ENCODE measurements around the gene MYBL2.
"Not testable (repeated sequence)": the region's sequence is repeated elsewhere in the genome, so short reads cannot be mapped to it uniquely, and the experiment has no call there.

The MYBL2 gene

GRCh38 chr20:43751167-43752050, 84.5 kb downstream of the MYBL2 start:
- no peak for DNase-seq (ENCODE audit: low spot score)

GRCh38 chr20:43752051-43752360, 85.1 kb downstream of the MYBL2 start:
- DNase-seq (ENCODE audit: low spot score), result no peak

- no peak for DNase-seq (ENCODE audit: low spot score)
These were observed 85.8 kb downstream of the MYBL2 start for GRCh38 chr20:43752561-43753301.

GRCh38 chr20:43755390-43755789, 88.5 kb downstream of the MYBL2 start:
- no peak for DNase-seq (ENCODE audit: low spot score)

GRCh38 chr20:43755851-43756250, 88.9 kb downstream of the MYBL2 start:
- DNase-seq (ENCODE audit: low spot score), result no peak

GRCh38 chr20:43757888-43758287, 91.0 kb downstream of the MYBL2 start:
- not testable (repeated sequence) for DNase-seq (ENCODE audit: low spot score)

GRCh38 chr20:43761386-43762340, 94.7 kb downstream of the MYBL2 start:
- DNase-seq (ENCODE audit: low spot score), result no peak

GRCh38 chr20:43762911-43763310, 96.0 kb downstream of the MYBL2 start:
- no peak for DNase-seq (ENCODE audit: low spot score)

GRCh38 chr20:43765916-43766315, 99.0 kb downstream of the MYBL2 start:
- no peak for DNase-seq (ENCODE audit: low spot score)

Data from ecto neural progenitor cell (in vitro differentiated cells).